HG03342 (cell line): ENCODE results near the gene ZNF536.

Source experiments
- ATAC-seq: cut with Tn5 transposase; IDR thresholded peaks from one replicate; pipeline ENCODE4 v1.9.1; 2021; ENCODE audit warnings: mild to moderate bottlenecking, moderate library complexity; ENCODE audit not compliant: unreplicated experiment

The ZNF536 gene

GRCh38 chr19:30593975-30594745 is 222.0 kb downstream of the ZNF536 start:
- no peak for ATAC-seq

DNA sequence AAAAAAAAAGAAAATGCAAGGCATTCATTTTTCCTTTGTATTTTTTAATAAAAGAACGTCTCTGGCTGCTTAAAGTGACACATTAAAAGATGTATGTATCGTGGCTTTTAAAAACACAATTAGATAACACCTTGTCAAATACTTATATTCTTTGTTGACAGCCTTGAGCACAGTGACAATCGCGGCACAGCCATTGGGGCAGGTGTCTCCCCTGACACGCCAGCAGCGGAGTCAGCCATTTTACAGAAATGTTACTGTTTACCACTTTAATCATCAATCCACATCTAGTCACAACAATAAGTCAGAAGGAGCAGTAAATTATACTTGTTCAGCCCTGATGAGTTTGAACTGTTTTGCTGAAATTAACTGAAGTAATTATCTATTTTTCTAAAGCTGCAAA is 224.1 kb downstream of the ZNF536 start:
- no peak for ATAC-seq

DNA sequence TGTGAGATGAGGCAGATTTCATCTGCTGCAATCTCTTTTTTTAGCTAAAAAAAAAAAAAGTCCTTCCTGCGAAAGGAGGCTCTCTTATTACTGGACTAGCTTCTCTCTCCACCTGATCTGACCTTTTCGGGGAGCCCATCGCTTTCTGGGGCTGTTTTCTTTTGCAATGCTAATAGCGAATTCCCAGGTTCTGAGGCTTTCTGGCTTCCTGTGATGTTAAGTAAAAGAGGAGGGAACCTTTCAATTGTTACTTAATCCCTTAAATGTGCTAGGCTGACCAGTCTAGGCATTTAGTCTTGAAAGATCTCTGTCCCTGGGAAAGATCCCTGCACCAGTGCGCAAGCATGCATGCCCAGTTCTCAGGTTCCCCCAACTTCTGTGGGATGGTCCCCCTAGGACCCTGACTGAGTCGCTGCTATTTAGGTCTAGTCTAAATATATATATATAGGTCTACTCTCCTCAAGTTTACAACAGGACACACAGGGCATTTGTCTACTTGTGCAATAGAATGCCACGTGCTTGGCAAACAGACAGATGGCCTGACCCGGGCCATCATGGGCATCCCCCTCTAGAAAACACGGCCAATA is 224.7 kb downstream of the ZNF536 start:
- no peak for ATAC-seq

- ATAC-seq = no peak
These were observed 226.5 kb downstream of the ZNF536 start for GRCh38 chr19:30598688-30599087.

DNA sequence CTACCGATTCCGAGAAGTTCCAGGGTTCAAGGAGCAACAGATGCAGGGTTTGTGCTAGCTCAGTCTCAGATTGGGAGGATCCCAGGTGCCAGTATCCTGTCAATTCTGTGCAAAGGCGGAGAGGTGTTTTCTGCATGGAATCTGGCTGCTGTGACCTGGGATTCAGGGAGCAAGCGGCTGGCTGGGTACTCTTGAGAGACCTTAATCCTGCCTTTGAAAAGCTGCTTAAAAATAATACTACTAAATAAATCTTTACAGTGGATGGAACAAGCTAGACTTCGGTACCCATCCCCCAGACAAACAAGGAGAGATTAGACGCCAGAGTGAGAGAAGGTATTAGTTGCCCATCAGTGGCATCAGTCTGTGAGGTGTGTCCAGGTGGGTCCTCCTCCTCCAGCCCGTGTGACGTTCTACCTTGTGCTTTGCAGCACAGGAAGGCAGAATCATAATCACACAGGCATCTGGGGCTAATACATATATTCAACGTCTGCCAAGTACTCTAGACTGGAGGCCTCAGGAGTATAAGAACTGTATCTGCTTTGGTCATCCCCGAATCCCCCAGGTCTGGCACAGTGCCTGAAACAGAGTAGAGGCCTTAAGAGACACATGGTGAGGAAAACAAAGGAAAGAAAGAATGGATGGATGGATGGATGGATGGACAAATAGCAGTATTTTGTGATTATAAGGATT is 230.6 kb downstream of the ZNF536 start:
- no peak for ATAC-seq

GRCh38 chr19:30604657-30605056 is 232.5 kb downstream of the ZNF536 start:
- ATAC-seq = no peak

GRCh38 chr19:30605333-30605732 is 233.1 kb downstream of the ZNF536 start:
- no peak for ATAC-seq

DNA sequence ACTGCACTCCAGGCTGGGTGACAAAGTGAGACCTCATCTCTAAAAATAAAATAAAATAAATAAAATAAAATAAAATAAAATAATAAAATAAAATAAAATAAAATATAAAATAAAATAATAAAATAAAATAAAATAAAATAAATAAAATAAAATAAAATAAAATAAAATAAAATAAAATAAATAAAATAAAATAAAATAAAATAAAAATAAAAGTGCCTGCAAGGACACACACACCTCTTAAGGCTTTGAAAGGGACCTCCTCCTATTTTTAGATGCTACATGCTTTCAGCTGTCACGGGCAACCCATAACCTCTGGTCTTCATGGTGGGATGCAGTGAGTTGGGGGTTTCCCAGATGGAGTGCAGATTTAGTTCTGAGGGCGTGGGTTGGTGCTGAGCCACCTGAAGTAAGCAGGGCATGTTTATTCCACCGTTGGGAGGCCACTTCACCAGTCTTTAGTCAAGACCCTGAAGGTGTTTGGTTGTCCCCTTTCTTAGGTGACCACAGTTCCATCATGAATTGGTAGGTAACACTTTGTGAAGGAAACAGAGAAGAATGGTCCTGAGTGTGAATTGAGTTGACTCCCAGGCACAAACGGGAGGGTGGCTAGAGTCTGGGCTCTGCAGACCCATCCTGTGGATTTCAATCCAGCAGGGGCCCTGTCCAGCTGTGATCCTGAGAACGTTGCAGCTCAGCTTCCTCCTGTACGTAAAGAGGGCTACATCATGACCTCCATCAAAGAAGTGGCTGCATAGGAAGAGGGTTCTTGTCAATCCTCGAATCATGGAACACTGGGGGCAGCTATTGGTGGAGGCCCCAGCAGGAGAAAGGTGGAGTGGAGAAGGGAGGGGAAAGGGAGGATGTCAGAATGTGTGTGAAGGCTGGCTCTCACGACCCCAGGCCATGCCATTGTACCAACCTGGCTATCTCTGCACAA is 234.2 kb downstream of the ZNF536 start:
- no peak for ATAC-seq
